HG03457 (cell line): ENCODE measurements around the gene INPP5D.
"Not testable (repeated sequence)": the region's sequence is repeated elsewhere in the genome, so short reads cannot be mapped to it uniquely, and the experiment has no call there.

ENCODE experiments used
- ATAC-seq: cut with Tn5 transposase; IDR thresholded peaks from one replicate; pipeline ENCODE4 v1.9.1; 2021; ENCODE audit warnings: moderate number of reproducible peaks; ENCODE audit not compliant: unreplicated experiment

The INPP5D gene

DNA sequence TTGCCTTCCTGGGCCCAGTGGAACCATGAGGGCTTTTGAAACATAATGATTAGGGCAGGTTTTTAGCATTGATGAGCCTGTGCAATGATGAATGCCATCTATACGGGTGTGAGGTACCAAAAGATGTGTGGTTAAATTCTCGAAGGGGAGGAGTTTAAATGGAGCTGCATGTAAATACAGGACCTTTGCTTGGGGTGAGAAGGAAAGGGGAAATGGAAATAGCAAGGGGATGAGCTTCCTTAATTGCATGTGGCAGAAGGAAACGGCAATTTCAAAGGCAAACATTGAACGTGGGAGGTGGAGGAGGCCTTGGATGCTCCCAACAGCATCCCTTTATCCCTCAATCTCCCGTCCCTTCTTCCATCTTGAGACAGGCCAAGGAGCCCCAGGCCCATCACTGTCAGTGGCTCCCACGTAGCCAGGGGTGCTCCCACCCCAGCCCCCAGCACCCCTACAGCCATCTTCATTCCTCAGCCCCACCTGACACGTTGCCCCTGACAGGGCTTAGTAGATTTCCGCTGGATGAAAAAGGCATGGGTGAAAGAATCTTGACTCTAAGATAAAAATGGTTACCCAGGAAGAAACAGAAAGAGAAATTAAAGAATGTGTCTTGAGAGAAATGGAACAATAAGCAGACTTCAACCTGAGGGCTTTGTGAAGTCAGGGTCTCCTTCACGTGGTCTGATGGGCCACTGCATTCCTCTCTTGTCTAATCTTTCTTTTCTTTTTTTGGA, 32.5 kb downstream of the INPP5D start:
- no peak for ATAC-seq

DNA sequence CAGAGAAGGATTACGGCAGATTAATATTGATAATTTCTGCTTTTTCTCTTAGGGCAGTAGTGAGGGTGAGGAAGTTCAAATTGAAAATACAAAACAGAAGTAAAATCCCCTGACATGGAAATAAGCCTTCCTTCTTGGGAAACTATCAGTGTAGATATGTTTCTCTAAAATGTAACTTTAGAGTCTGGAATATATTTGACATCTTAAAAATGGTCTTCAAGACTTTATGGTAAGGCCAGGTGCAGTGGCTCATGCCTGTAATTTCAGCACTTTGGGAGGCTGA, 33.0 kb downstream of the INPP5D start:
- ATAC-seq, result no peak

DNA sequence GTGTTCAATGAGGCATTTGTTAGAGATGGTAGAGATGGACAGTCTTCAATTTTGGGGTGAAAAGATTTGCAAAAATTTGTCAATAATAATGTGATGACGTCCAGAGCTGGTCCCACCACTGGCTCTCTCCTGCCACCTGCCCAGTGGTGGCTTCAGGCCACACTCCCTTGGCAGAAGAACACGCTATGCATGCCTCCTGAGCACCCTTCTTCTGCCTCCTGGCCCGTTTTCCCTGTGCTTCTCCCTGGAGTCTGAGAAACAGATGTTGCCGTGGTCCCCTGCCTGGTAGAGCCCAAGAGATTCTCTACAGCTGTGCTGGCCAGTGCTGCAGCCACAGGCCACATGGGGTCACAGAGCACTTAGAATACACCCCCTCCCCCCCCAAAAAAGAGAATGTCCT, 33.6 kb downstream of the INPP5D start:
- ATAC-seq, result no peak

DNA sequence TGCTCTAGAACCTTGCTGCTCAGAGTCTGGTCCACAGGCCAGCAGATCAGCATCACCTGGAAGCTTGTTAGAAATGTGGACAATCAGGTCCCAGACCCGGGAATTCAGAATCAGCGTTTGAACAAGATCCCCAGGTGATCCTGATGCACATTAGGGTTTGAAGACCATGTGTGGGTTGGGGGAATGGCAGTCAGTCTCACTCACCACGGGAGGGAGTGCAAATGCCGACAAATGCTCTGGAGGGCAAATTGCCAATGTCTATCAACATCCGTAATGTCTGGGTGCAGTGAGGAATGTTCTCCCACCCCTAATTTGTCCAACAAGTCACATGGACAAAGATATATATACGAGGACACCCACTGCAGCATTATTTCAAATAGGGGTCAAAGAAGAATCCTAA, 34.5 kb downstream of the INPP5D start:
- ATAC-seq, result no peak

GRCh38 chr2:233096006-233096405, 35.9 kb downstream of the INPP5D start:
- no peak for ATAC-seq

- ATAC-seq, result no peak
Observed at GRCh38 chr2:233098618-233099017, 38.5 kb downstream of the INPP5D start.

GRCh38 chr2:233099820-233100191, 39.7 kb downstream of the INPP5D start:
- ATAC-seq, result not testable (repeated sequence)

- ATAC-seq, result peak; percentile 75
Observed at GRCh38 chr2:233100192-233100998, 40.3 kb downstream of the INPP5D start.

DNA sequence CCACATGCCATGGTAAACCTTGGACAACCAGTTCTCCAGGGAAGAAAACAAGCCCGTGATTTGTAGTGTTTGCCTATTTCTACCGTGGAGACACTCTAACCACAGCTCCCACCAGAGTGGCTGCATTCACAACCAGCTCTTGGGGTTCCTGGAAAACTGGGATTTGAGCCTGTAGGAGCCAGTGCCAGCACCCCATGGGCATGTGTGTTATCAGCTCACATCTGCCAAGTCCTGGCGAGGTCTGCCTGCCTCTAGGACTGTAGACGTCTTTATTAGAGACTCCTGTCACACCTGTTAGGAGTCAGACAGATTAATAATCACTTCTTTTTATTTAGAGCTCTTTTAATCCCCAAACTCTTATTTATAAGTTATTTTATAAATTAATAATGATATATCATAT, 41.0 kb downstream of the INPP5D start:
- ATAC-seq, result no peak

DNA sequence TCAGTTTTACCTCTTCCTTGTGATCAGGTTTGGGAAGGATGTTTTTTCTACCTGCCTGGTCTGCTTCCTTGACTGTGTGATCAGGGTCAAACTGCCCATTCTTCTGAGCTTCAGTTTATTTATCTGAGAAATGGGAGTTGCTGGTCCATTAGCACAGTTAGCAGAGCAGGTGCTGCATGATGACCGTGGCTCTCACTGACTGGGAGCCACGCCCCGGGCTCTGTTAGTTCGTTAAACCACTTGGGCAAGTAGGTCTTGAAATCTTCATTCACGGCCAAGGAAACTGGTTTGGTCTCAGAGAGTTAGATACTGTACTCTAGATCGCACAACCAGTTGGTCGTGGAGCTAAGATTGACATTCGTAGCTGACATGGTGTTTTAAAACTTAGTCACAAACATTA, 41.7 kb downstream of the INPP5D start:
- no peak for ATAC-seq

DNA sequence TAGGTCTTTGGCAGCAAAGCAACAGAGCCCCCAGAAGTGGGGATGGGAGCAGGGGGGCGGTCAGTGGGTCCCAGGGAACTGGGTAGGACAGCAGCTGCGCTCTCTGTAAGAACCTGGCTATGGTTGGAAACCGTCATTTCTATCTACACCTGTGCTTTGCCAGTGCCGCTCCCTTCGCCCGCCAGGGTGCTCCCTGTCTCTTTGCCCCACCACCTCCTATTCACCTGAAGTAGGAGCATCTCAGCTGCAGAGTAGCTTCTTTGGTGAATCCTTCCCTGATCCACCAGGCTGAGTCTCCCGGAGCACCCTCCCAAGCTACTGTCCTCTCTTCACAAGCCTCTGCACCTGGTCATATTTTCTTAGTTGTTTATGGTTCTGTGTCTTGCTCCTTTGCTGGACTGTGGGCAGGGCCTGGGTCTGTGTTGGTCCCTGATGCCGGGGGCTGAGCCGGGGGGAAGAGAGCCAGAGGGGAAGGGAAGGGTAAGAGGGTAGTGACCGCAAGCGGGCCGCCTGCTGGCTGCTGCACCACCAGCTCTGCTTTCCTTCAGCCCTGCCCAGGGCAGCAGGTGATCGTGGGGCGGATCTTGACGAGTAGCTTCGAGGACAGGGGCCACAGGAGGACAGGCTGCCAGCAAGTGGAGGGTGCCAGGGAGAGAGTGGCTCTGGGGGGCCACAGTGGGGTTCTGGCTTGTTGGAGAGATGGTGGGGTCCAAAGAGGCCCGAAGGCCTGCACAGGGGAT, 45.2 kb downstream of the INPP5D start:
- ATAC-seq, result no peak

GRCh38 chr2:233105930-233106329, 45.8 kb downstream of the INPP5D start:
- ATAC-seq, result no peak

DNA sequence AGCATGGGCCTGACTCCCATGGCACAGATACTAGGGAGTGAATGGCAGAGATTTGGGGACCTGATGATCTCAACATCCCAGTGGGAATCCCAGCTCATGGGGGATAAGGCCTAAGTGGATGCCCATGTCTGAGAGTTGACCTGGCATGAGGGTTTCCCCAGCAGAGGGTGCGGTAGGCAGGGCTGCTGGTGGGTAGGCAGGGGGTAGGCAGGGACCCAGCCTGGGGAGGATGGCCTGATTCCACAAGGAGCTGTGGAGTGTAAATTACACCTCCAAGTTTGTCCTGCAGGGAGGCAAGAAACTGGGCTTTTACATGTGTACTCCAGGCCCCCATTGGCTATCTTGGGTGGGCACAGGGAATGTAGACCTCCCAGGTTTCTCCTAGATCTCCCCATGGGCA, 46.9 kb downstream of the INPP5D start:
- ATAC-seq, result no peak

DNA sequence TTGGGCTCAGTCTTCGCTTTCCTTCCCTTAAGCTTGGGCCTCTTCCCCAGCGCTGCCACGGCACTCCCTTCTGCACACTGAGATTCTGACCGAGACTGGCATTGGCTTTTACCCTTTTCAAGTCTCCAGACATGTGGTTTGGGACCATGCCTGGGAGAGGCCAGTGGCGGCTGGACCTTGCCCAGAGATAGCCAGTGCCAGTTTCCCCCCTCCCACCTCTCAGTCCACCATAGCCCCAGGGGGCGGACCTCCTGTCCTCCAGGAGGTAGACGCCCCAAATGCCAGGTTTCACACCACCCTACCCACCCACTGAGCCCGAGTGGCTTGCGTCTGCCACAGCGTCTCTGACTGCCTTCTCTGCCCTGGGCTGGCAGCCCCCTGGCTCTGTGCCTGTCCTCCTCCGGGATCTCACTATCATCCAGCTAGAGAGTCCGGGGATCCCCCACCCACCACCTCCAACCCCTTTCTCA, 47.7 kb downstream of the INPP5D start:
- ATAC-seq, result no peak

- ATAC-seq, result no peak
Observed at GRCh38 chr2:233108611-233109490, 48.7 kb downstream of the INPP5D start.

- ATAC-seq, result no peak
Observed at GRCh38 chr2:233111427-233111826, 51.3 kb downstream of the INPP5D start.

DNA sequence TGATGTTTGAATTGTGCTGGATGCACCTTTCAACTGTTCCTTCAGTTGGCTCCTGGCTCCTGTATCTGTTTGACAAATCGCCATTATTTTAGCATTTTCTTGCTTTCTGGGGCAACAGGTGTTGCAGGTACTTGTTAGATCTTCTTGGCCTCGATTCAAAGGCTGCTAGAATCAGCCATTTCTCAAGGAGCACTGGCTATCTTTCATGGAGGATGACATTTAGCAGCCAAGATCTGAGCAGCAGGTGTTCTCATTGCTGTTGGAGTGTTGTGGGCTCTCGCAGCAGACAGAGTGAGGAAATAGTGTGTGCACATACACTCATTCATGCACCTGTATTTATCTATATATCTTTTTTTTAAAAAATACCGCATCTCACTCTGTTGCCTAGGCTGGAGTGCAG, 52.2 kb downstream of the INPP5D start:
- ATAC-seq, result no peak

- ATAC-seq, result no peak
Observed at GRCh38 chr2:233112776-233113452, 52.8 kb downstream of the INPP5D start.

- ATAC-seq, result no peak
Observed at GRCh38 chr2:233114421-233114861, 54.3 kb downstream of the INPP5D start.

DNA sequence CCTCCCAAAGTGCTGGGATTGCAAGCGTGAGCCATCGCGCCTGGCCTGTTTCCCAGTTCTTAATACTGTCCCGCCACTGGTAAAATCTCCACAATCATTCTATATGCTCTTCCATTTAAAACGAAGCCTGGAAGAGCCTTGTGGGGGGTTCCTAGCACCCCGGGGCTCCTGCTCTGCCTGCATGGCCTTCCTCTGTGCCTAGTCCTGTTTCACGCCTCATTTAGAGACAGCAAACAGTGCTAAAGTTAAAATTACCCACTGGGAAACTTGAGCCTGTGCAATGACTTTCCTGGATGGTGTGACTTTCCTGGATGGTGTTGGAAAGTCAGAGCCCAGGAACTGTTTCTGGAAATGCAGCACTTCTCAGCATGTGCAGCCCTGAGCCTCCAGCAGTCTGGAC, 55.0 kb downstream of the INPP5D start:
- ATAC-seq, result no peak
